Activated CD8-positive, alpha-beta memory T cell treated with anti-CD3 and anti-CD28 coated beads, Interleukin-2, amount 50 U/mL, for 1 hour (primary cell): ENCODE measurements around the gene EPC1.
"Not testable (repeated sequence)": the region's sequence is repeated elsewhere in the genome, so short reads cannot be mapped to it uniquely, and the experiment has no call there.

Source experiments
- DNase-seq: peaks from one replicate; pipeline ENCODE4 v3.0.0-alpha.2; 2020; ENCODE audit errors: extremely low read depth

EPC1 gene

DNA sequence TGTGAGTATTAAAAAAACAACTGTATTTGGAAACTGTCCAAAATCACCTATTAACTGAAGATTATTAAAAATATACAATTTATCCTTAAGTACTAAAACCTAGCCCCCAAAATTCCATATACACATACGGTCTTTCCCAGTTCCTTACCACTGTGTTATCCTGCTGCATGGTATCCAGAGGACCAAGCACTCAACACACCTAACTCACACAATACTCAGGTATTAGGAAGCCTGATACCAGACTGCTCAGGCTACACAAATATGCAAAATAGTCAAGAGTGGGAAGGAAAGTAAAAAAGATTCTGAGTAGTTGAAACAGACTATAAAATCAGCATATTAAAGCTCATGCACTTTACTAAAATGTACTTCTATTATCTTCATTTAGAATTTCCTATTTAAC is 67.2 kb downstream of the EPC1 start:
- DNase-seq = no peak

DNA sequence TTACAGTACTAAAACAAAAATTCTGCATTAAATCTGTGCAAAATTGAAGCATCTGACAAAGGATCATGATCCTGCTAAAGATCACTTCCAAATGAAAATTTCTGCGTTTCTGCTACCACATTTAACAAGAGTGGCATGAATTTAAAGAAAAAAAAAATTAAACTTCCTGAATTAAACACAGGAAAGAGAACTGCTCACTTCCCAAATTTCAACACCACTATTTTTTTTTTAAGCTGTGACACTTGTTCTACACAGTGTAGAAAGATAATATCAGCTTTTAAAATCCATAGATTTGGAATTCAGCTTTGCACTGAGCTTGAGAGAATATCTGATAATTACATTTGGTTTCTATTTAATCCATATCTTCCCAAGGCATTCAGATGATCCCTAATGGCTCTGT is 73.6 kb downstream of the EPC1 start:
- DNase-seq = no peak

GRCh38 chr10:32271617-32272016 is 75.3 kb downstream of the EPC1 start:
- no peak for DNase-seq

- no peak for DNase-seq
Measured at GRCh38 chr10:32269343-32270100, 77.4 kb downstream of the EPC1 start.

DNA sequence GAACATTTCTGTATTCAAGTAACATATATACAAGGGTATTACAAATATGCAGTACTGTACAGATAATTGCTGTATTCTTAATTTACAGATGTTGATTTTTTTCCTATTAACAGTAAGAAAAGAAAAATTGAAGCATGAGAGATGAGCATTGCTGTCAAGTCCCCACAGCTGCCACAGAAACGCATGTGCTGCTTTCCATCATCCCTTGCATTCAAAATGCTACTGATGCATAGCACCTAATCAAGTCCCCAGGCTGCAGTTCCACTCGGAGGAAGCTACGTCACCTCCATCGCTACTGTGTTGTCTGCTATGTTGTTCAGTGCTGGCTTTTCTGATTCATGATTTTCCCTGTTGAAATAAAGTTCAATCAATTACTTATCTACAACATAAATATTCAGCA is 78.2 kb downstream of the EPC1 start:
- no peak for DNase-seq

GRCh38 chr10:32266979-32267378 is 80.0 kb downstream of the EPC1 start:
- no peak for DNase-seq

DNA sequence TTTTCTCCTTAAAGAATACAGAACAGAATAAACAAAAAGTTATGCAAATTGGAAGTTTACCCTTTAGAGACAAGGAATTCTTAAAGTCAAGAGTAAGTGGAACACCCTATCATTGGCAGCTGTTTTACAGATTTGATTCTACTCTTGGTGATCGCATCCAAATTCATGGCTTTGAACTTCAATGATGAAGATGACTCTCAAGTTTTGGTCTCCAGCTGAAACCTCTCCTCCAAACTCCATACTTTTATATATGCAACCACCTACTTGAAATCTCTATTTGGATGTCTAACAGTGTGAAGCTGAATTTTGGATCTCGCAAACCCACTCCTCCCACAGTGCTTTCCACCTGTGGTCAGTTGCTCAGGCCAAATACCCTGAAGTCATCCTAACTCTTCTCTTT is 80.4 kb downstream of the EPC1 start:
- no peak for DNase-seq

- no peak for DNase-seq
Measured at GRCh38 chr10:32265756-32266155, 81.2 kb downstream of the EPC1 start.

DNA sequence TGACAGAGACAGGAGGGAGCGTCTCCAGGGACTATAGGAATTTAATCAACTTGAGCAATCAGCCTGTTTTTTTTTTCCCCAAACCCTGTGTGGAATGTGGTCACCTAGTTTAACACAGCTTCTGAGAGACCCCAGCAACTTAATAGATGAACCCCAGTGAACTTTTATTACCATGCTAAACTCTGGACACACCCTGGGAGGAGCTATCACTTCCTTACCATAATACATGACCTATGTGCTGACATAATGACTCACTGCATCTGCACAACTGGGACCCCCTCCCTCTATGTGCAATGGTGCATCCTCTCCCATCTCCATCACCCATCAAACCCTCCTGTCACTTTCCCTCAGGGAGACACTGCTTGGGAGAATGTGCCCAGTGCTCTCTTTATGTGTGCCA is 83.7 kb downstream of the EPC1 start:
- DNase-seq = no peak

DNA sequence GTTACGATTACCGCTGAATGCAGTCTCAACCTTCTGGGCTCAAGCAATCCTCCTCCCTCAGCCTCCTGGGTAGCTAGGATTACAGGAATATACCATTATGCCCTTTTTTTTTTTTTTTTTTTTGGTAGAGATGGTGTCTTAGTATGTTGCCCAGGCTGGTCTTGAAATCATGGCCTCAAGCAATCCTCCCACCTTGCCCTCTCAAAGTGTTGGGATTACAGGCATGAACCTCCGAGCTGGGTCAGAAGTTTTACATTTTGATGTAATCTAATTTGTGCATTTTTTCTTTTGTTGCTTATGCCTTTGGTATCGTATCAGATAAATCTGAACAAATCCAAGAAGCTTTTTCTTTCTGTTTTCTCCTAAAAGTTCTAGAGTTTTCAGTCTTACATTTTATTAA is 87.4 kb downstream of the EPC1 start:
- no peak for DNase-seq

DNA sequence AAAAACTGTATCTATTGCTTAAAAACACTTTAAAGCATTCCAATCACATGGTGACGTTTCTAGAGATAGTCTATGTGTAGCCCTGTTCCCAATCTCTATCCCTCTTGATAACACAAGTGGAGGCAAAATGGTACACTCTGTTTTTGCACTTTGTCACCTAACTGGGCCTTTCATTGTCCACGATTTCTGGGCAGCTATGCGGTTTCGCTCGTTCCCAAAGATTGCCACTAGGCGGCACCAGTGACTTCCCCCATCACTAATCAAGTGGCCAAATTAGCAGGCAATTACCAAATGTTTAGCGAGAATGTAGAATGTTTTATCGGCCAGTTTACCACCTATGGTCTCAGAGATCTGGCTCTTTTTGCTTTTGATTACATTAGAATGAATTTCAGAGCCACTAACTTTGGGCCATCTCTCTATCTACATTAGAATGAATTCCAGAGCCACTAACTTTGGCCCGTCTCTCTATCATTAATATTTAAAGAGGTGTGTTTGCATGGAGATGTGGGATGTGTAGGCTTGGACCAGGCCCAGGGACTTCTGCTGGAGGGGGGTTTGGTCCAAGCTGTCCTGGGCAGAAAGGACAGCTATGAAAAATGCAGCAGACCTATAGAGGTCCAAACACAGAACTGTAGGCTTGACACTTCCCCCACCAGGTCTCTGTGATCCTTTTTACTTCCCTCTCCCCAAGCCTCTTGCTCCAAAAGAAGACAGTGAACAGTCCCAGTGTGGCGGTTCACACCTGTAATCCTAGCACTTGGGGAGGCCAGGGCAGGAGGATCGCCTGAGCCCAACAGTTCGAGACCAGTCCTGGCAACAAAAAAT is 90.1 kb downstream of the EPC1 start:
- peak; percentile 18 for DNase-seq

DNA sequence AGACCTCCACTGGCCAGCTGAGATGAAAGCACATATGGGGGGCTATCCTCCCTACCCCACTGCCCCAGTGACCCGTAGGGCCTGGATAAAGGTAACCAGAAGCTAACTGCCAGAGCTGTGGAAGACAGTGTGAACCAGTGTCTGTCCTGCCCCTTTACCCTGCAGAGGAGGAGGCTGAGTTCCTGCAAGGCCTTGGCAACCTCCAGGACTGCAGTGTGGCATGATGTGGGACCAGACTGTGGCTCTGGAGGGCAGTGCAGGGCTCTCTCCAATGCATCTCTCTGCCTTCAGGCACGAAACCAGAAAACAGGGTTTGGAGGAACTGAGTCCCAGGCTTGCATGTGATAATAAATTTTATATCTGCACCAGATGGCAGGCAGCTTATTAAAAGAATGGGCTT is 93.1 kb downstream of the EPC1 start:
- no peak for DNase-seq

- DNase-seq = no peak
Measured at GRCh38 chr10:32253276-32253675, 93.7 kb downstream of the EPC1 start.

DNA sequence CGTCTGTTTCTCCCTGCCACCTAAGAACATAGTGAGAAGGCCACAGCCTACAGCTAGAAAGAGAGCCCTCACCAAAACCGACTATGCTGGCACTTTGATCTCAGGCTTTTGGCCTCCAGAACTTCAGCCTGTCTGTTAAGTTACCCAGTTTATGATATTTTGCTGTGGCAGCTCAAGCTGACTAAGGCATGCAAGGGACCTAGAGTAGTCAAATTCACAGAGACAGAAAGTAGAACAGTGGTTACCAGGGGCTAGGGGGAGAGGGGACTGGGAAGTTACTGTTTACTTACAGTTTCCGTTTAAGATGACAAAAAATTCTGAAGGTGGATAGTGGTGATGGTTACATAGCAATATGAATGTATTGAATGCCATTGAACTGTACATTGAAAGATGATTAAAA is 96.5 kb downstream of the EPC1 start:
- not testable (repeated sequence) for DNase-seq

DNA sequence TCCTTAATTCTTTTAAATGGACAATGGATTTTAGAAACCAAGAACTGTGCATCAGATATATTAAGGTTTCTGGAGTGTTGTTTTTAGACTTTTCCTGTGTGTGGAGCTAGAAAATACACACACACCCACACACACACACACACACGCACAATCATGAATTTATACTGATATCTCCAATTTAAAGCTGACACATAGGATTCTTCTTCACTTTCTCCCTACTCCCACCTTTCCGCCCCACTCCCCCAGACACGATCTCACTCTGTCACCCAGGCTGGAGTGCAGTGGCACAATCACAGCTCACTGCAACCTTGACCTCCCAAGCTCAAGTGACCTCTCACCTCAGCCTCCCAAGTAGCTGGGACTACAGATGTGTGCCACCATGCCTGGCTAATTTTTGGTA is 100.3 kb downstream of the EPC1 start:
- DNase-seq = no peak

- no peak for DNase-seq
Measured at GRCh38 chr10:32245760-32246159, 101.2 kb downstream of the EPC1 start.

DNA sequence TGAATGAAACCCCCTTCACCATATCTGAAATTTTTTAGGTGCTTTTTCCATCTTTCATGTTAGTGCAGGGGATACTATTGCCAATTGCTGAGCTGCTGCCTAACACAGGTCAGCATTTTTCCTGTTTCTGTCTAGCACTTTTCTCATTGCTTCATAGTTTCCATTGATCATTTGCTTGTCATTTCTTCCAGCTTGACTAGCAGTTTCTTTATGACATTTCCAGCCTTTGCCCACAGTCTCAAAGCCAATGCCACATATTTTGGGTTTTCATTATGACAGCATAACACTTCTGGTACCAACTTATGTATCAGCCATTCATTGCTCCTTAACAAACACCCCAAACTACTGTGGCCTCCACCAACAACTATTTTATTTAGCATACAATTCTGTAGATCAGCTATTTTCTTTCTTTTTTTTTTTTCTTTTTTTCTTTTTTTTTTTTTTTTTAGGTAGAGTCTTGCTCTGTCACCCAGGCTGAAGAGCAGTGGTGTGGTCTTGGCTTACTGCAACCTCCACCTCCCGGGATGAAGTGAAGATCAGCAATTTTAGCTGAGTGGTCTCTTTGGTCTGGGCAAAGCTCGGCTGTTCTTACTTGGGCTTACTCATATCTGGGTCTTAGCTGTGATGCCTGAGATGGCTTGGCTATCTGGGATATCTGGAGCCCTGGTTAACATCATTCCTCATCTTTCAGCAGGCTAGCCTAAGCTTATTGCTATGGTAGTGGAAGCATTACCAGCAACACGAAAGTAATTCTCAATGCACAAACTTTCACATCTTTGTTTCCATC is 102.3 kb downstream of the EPC1 start:
- no peak for DNase-seq

DNA sequence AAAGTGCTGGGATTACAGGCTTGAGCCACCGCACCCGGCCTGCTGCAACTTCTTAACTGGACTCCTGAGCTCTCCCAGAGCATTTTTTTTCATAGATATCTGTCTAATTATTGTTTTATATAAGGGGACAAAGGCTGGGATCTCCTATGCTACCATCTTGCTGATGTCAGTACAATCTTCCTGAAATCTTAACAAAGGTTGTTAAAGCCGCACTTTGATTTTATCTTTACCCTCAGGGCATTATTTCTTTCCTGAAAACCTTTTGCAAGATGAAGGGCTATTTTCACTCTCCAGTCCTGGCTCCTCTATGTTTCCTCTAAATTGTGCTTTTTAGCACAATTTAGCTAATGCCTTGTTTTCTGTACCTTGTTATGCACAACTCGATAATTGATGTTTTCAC is 102.9 kb downstream of the EPC1 start:
- DNase-seq = no peak

GRCh38 chr10:32241946-32242345 is 105.0 kb downstream of the EPC1 start:
- no peak for DNase-seq

GRCh38 chr10:32240471-32240870 is 106.5 kb downstream of the EPC1 start:
- DNase-seq = no peak

- no peak for DNase-seq
Measured at GRCh38 chr10:32239769-32240168, 107.2 kb downstream of the EPC1 start.

DNA sequence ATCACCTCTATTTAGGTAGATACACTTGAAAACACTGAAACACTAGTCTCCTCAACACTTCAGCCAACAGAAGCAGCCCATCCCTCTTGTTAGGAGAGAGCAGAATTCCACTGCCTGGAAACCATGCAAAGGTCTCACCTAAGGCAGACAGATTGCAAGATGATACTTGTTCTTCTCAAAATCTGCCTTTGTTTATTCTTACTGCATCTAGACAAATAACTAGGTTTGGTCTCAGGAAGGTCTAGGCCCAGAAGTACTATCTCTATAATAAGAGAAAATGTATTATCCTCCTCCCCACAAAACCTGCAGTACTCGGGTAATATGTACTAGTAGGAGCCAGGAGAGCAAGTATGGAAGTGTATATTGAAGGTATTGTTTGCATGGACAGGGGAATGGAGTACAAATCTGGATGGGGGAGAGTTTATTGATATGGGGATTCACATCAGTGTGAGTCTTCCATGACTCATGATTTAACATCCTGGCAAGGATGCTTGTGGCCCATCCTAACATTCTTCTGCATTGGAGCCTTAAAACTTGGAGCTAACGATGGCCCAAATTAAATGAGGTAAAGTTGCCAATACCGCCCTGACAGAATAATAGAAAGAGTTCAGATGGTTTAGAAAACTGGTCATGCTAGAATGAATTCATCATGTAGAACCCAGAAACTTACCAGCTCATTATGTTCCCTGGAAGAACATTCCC is 109.2 kb downstream of the EPC1 start:
- no peak for DNase-seq
